GM19328 (cell line): ENCODE measurements around the gene GRIN1.

Experiments used
- ATAC-seq: cut with Tn5 transposase; IDR thresholded peaks from one replicate; pipeline ENCODE4 v1.9.1; 2021; ENCODE audit warnings: mild to moderate bottlenecking, moderate library complexity; ENCODE audit not compliant: unreplicated experiment

GRIN1 gene

DNA sequence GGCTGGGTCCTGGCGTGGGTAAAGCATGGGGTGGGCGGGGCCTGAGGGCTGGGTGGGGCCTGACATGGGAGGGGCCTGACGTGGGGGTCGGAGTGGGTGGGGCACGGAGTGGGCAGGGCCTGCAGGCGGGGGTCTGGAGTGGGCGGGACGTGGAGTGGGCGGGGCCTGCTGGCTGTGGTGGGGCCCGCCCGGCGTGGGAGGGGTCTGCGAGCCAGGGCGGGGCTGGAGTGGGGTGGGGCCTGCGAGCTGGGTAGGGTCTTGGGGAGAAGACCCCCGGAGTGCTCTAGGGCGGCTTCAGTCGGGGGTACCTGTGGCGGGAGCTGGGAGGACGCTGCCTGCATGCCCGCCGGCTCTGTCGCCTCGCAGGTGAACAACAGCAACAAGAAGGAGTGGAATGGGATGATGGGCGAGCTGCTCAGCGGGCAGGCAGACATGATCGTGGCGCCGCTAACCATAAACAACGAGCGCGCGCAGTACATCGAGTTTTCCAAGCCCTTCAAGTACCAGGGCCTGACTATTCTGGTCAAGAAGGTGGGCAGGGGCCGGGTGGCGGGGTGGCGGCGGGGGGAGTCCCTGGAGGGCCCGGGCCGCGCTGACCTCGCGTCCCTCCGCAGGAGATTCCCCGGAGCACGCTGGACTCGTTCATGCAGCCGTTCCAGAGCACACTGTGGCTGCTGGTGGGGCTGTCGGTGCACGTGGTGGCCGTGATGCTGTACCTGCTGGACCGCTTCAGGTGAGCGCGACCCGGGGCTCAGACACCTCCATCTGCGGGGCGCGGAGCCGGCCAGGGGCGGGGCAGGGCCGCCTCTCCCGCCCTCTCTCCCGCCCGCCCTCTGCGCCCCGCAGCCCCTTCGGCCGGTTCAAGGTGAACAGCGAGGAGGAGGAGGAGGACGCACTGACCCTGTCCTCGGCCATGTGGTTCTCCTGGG is 22.9 kb downstream of the GRIN1 start:
- no peak for ATAC-seq

DNA sequence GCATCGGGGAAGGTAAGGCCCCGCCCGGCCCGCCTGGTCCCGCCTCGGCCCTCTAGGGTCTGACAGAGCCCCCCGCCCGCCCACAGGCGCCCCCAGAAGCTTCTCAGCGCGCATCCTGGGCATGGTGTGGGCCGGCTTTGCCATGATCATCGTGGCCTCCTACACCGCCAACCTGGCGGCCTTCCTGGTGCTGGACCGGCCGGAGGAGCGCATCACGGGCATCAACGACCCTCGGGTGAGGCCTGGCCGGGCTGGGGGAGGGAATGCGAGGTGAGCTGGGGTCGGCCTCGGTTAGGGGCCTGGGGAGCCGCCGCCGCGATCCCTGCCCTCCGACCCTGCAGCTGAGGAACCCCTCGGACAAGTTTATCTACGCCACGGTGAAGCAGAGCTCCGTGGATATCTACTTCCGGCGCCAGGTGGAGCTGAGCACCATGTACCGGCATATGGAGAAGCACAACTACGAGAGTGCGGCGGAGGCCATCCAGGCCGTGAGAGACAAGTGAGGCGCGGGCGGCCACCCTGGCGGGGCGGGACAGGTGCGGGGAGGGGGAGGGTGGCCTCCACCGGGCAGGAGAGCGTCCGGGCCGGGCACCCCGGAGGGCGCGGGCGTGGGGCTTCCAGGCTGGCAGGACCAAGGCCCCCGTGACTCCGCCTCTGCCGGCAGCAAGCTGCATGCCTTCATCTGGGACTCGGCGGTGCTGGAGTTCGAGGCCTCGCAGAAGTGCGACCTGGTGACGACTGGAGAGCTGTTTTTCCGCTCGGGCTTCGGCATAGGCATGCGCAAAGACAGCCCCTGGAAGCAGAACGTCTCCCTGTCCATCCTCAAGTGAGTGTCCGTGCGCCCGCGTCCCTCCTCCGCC is 23.8 kb downstream of the GRIN1 start:
- no peak for ATAC-seq

- no peak for ATAC-seq
Observed at GRCh38 chr9:137163365-137163715, 24.4 kb downstream of the GRIN1 start.

GRCh38 chr9:137163805-137164204 is 24.9 kb downstream of the GRIN1 start:
- ATAC-seq, result no peak

DNA sequence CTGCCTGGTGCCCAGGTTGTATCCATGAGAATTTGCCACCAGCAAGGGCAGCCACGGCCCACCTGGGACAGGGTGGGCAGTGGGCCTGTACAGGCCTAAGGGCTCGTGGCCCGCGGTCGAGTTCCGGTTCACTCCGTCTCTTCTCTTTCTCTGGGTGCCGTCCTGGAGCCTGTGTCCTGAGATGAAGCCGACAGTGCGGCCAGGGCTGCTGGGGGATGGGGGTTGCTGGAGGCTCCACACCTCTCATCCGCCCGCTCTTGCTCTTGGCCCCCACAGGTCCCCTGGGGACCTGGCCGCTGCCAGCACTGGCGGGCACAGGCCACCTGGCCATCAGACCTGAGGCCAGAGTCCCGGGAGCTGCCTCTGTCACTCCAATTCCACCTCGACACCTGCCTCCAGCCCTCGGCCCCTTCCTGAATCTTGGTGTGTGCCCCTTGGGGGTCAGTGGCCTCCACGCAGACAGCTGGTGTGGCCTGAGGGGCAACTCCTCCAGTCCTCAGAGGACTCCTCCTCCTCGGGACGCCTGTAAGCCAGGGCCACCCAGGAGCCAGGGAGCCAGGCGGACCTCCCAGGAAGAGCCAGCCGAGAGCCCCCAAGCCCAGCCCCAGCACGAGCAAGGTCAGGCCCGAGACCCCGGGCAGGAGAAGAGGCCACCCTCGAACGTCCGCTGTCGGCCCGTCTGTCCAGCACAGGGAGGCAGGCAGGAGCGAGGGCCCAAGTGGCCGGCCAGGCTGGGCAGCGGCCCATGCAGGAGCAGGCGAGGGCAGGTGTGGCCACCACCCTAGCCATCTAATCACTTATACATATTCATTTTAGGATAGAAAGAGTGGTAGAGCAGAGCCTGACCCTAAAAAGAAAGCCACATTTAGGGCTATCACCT is 25.7 kb downstream of the GRIN1 start:
- no peak for ATAC-seq

DNA sequence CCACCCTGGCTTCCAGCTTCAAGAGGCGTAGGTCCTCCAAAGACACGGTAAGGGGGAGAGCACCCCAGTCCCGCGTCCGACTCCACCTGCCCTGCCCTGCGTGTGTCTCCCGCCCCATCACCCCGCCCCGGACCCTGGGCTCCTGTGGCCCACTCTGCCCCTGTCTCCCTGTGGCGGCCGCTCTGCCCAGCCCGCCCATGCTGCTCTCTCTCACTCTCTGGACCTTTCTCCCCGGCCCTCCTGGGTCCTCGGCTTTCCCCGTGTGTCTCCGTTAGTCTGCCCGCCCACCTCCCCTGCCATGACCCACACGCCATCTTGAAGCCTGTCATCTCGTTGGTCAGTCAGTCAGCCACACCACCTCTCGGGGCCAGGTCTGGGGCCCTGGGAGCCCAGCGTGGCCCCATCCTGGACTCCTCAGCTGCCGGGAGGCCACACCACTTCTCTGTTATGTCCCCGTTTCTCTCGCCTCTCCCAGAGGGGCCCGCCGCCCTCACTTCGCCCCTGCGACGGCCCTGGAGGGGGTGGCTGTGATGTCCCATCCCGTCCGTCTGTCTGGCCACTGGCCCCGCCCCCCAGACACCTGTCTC is 26.4 kb downstream of the GRIN1 start:
- no peak for ATAC-seq

DNA sequence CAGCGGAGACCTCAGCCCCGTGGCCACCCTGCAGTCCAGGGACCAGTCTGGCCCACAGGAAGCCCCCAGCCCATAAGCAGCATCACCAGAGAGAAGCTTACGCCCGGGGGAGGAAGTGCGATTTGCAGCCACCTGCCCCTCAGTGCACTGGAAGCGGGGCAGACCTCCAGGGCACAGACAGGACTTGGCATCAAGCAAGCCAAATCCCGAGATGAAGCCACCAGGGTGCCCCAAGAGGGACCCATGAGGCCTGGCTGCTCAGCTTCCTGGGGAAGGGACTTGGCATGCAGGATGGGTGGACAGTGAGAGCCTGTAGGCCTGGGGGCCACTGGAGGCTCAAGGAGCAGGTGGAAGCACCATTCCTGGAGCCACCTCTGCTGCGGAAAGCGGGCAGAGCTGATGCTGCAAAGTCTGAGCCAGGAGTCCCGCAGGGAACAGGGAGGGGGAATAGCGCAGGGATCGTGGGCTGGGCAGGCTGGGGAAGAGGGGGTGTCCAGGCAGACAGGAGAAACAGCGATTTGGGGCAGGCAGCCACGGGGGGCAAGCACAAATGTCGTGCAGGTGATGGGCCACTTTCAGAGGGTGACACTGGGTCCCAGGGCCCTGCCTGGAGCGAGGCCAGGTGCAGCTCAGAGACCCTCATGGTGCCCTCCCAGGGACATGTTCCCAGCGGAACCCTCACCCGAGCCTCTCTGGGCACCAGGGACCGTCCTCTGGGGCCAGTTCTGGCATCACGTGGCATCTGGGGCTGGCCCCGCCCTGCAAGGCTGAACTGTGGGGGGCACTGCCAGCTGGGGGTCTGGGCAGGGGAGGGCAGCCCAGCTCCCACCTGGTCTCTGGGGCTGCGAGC is 27.7 kb downstream of the GRIN1 start:
- ATAC-seq, result no peak

DNA sequence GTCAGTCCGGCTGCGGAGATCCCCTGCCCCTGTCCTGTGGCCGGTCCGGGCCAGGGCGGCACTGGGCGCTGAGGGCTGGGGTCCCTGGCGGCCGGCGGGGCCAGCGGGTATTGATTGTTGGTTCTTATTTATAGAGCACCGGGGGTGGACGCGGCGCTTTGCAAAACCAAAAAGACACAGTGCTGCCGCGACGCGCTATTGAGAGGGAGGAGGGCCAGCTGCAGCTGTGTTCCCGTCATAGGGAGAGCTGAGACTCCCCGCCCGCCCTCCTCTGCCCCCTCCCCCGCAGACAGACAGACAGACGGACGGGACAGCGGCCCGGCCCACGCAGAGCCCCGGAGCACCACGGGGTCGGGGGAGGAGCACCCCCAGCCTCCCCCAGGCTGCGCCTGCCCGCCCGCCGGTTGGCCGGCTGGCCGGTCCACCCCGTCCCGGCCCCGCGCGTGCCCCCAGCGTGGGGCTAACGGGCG is 28.4 kb downstream of the GRIN1 start:
- ATAC-seq, result no peak

DNA sequence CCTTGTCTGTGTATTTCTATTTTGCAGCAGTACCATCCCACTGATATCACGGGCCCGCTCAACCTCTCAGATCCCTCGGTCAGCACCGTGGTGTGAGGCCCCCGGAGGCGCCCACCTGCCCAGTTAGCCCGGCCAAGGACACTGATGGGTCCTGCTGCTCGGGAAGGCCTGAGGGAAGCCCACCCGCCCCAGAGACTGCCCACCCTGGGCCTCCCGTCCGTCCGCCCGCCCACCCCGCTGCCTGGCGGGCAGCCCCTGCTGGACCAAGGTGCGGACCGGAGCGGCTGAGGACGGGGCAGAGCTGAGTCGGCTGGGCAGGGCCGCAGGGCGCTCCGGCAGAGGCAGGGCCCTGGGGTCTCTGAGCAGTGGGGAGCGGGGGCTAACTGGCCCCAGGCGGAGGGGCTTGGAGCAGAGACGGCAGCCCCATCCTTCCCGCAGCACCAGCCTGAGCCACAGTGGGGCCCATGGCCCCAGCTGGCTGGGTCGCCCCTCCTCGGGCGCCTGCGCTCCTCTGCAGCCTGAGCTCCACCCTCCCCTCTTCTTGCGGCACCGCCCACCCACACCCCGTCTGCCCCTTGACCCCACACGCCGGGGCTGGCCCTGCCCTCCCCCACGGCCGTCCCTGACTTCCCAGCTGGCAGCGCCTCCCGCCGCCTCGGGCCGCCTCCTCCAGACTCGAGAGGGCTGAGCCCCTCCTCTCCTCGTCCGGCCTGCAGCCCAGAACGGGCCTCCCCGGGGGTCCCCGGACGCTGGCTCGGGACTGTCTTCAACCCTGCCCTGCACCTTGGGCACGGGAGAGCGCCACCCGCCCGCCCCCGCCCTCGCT is 29.0 kb downstream of the GRIN1 start:
- no peak for ATAC-seq

DNA sequence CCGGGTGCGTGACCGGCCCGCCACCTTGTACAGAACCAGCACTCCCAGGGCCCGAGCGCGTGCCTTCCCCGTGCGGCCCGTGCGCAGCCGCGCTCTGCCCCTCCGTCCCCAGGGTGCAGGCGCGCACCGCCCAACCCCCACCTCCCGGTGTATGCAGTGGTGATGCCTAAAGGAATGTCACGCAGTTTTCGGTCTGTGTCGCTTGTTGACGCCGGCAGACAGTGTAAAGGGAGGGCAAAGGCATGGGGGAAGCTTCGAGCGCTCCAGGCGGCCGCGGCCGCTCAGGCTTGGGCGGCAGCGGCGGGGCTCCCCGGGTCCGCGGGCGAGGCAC is 29.6 kb downstream of the GRIN1 start:
- ATAC-seq, result no peak

DNA sequence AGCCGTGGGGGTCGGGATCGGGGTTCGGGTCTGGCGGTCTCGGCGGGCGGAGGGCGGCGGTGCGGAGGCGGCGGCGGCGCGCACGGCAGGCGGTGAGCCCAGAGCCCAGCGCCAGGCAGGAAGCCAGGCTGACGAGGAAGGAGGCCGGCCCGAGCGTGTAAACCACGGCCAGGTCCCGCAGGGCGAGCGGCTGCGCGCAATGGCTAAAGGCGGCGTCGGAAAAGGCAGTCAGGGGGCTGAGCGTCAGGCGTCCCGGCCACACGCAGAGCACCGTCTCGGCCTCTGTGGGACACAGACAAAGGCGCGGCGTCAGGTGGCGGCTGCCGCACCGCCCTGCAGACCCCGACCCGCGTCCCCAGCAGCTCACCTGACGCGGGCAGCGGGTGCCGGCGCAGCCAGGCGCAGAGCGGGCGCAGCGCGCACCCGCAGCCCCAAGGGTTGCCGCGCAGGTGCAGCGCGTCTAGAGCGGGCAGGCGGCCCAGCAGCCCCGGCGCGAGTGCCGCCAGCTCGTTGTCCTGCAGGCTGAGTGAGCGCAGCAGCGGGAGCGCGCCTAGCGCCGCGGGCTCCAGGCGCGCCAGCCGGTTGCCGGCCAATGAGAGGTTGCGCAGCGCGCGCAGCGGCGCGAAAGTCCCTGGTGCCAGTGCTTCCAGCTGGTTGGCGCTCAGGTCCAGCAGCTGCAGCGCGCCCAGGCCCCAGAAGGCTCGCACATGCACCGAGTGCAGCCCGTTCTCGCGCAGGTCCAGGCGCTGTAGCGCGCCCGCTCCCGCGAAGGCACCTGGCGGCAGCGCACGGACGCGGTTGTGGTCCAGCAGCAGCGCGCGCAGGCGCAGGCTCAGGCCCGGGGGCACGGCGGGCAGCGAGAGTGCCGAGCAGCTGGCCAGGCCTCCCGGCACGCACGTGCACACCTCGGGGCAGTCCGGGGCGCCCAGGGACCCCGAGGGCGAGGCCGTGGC is 30.2 kb downstream of the GRIN1 start:
- no peak for ATAC-seq

- no peak for ATAC-seq
Observed at GRCh38 chr9:137169896-137170358, 31.0 kb downstream of the GRIN1 start, which contains the start of gene LRRC26. LRRC26 (minus strand) TSS chr9:137170051; CDS start chr9:137169943, 108 bp downstream.

DNA sequence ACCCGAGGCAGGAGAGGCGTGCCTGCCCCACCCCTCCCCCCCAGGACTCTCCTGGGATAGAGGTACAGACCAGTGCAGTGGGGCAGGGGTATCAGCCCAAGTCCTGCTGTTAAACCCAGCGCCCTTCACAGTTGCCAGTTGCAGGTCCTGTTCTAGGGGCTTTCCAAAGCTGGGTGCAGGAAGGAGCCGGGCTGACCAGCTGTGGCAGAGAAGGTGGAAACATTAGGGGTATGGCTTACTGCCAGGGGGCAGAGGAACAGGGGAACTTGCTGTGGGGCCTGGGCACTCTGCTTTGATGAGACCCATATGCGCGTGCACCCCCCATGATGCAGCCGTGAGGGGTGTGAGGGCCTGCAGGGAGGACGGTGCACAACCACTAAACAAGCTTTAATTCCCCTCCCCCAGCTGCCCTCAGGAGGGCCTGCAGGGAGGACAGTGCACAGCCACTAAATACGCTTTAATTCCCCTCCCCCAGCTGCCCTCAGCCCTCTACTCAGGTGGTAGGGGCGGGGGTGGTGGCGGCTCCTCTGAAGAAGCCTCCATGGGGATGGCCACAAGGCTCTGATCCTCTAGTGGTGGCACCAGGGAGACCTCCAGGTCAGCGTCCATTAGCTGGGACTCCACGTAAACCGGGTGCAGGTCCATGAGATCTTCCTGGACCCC is 31.7 kb downstream of the GRIN1 start:
- no peak for ATAC-seq

DNA sequence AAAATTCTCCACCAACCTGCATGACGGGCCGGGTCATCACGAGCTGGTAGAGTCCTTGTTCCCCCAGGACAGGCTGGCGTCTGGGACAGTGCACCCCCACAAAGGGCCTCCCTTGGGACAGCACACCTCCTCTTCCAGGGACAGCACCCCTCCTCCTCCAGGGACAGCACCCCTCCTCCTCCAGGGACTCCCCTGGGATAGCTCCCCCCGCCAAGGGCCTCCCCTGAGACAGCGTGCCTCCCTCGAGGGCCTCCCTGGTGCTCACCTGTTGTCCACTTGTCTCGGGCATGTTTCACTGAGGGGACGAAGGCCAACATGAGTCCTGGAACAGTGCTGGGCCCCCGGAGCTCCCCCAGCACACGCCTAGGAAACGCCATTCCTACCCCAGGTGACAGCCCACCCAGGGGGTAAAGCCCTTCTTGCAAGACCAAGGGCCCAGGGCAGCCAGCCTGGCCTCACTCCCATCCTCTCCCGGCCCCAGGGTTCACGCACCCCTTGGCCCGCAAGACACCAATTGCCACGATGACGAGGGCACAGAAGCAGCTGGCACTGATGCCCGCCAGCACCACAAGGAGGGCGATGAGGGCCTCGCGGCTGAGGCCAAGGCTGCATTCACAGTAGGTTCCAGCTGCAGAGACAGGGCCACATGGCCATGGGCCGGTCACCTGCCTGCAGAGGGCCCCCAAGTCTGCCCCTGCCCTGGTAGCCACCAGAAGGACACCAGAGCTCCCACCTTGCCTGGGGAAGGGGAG is 32.4 kb downstream of the GRIN1 start:
- no peak for ATAC-seq

GRCh38 chr9:137172901-137173795 is 34.2 kb downstream of the GRIN1 start:
- ATAC-seq, result no peak
